Measurements from ENCODE around the gene HPSE2. TPM values are rescaled to one million over a fixed set of nuclear protein-coding genes. Genes with fewer than 3 reads are reported as not detected.

HPSE2 gene
- total RNA-seq, 1 experiment from 2014 or later: not detected

DNA sequence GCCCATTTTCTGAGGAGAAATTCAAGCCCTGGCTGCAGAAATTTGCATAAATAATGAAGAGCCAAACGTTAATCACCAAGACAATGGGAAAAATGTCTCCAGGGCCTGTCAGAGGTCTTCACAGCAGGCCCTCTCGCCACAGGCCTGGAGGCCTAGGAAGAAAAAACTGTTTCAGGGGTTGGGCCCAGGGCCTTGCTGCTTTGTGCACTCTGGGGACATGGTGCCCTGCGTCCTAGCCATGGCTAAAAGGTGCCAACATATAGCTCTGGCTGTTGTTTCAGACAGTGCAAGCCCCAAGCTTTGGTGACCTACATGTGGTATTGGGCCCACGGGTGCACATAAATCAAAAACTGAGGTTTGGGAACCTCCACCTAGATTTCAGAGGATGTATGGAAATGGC, 796.9 kb downstream of the HPSE2 start:
- H3K36me3 ChIP-seq (ENCODE audit: control insufficient read depth, insufficient read depth, low read length): peaks cover 25% of the 10 kb centered on the region
- no peak for DNase-seq (ENCODE audit: low read depth, low spot score)
- H3K4me1 ChIP-seq (ENCODE audit: control insufficient read depth, insufficient read depth, low read length): no peaks in the 10 kb centered on the region
- H3K9me3 ChIP-seq (ENCODE audit: control insufficient read depth, insufficient read depth, low read depth, low read length): no peaks in the 10 kb centered on the region
- H3K27ac ChIP-seq (ENCODE audit: low read length): no peak overlapping the region
- H3K27me3 ChIP-seq (ENCODE audit: control insufficient read depth, insufficient read depth, low read length): no peaks in the 10 kb centered on the region
- ChIA-PET CTCF (no interaction called here), POLR2A (no interaction called here)
- TF ChIP-seq SIN3A (IDR thresholded peaks at IDR 0.05; ENCODE audit: borderline replicate concordance, insufficient read depth, low read depth, low read length) (no peak), TCF7L2 (IDR thresholded peaks at IDR 0.05; ENCODE audit: low read depth, low read length) (no peak), POLR2AphosphoS5 (IDR thresholded peaks at IDR 0.05; ENCODE audit: low read depth, low read length) (no peak)
- TF ChIP-seq, protein P1, sequence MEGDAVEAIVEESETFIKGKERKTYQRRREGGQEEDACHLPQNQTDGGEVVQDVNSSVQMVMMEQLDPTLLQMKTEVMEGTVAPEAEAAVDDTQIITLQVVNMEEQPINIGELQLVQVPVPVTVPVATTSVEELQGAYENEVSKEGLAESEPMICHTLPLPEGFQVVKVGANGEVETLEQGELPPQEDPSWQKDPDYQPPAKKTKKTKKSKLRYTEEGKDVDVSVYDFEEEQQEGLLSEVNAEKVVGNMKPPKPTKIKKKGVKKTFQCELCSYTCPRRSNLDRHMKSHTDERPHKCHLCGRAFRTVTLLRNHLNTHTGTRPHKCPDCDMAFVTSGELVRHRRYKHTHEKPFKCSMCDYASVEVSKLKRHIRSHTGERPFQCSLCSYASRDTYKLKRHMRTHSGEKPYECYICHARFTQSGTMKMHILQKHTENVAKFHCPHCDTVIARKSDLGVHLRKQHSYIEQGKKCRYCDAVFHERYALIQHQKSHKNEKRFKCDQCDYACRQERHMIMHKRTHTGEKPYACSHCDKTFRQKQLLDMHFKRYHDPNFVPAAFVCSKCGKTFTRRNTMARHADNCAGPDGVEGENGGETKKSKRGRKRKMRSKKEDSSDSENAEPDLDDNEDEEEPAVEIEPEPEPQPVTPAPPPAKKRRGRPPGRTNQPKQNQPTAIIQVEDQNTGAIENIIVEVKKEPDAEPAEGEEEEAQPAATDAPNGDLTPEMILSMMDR (IDR thresholded peaks at IDR 0.05): no peak
- TF ChIP-seq, protein P2, sequence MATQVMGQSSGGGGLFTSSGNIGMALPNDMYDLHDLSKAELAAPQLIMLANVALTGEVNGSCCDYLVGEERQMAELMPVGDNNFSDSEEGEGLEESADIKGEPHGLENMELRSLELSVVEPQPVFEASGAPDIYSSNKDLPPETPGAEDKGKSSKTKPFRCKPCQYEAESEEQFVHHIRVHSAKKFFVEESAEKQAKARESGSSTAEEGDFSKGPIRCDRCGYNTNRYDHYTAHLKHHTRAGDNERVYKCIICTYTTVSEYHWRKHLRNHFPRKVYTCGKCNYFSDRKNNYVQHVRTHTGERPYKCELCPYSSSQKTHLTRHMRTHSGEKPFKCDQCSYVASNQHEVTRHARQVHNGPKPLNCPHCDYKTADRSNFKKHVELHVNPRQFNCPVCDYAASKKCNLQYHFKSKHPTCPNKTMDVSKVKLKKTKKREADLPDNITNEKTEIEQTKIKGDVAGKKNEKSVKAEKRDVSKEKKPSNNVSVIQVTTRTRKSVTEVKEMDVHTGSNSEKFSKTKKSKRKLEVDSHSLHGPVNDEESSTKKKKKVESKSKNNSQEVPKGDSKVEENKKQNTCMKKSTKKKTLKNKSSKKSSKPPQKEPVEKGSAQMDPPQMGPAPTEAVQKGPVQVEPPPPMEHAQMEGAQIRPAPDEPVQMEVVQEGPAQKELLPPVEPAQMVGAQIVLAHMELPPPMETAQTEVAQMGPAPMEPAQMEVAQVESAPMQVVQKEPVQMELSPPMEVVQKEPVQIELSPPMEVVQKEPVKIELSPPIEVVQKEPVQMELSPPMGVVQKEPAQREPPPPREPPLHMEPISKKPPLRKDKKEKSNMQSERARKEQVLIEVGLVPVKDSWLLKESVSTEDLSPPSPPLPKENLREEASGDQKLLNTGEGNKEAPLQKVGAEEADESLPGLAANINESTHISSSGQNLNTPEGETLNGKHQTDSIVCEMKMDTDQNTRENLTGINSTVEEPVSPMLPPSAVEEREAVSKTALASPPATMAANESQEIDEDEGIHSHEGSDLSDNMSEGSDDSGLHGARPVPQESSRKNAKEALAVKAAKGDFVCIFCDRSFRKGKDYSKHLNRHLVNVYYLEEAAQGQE (IDR thresholded peaks at IDR 0.05; ENCODE audit: insufficient read depth in 1 of 2, low read depth in 2 of 2, low read length in 1 of 2): no peak
- intact Hi-C loops (cut with micrococcal nuclease; ENCODE audit: unreplicated experiment) (no loop called here), in situ Hi-C loops (cut with HindIII; ENCODE audit: low pct_unique_long_range_greater_than_20kb, low sequenced_read_pairs) (no loop called here)
- BruUV-seq (replicated peaks): no TSS peak
- ATAC-seq: no peak
- no peak overlapping the region for H3K4me3 ChIP-seq (ENCODE audit: low read depth in 2 of 2, low read length in 2 of 2)

DNA sequence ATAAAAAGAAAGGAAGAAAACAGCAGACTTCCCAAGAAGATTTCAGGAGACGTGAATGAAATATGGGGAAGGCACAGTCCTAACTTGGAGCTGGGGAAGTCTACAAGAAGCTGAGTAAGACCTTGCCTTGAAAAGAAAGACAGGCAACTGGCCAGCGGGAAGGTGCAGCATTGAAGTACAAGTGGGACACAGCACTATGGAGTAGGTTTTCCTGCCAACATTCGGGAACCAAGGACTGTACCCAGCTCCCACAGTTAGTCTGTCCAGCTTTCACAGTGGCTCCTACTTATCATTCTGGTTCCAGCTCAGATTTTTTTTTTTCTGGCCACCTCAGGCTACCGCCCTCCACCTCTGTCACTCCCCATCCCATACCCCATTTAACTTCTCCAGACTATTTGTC, 798.9 kb downstream of the HPSE2 start:
- in situ Hi-C loops (cut with HindIII; ENCODE audit: low pct_unique_long_range_greater_than_20kb, low sequenced_read_pairs): no loop called here
- Histone ChIP-seq H3K27me3 (ENCODE audit: control insufficient read depth, insufficient read depth, low read length) (no peaks in the 10 kb centered on the region), H3K4me1 (ENCODE audit: control insufficient read depth, insufficient read depth, low read length) (no peaks in the 10 kb centered on the region), H3K4me3 (ENCODE audit: low read depth in 2 of 2, low read length in 2 of 2) (no peak overlapping the region), H3K27ac (ENCODE audit: low read length) (no peak overlapping the region), H3K36me3 (ENCODE audit: control insufficient read depth, insufficient read depth, low read length) (peaks cover 27% of the 10 kb centered on the region), H3K9me3 (ENCODE audit: control insufficient read depth, insufficient read depth, low read depth, low read length) (no peaks in the 10 kb centered on the region)
- DNase-seq (ENCODE audit: low read depth, low spot score) (no peak), ATAC-seq (no peak)
- no TSS peak for BruUV-seq (replicated peaks)
- ChIA-PET CTCF (no interaction called here), POLR2A (interaction anchor here (0.8 kb wide), 1 partner anchor 1143 kb away, joined by 5 read pairs; no protein-coding TSS in a partner anchor)
- intact Hi-C loops (cut with micrococcal nuclease; ENCODE audit: unreplicated experiment): no loop called here
- no peak for TF ChIP-seq TCF7L2 (IDR thresholded peaks at IDR 0.05; ENCODE audit: low read depth, low read length)
- TF ChIP-seq, protein P2 (IDR thresholded peaks at IDR 0.05; ENCODE audit: insufficient read depth in 1 of 2, low read depth in 2 of 2, low read length in 1 of 2): no peak
- TF ChIP-seq SIN3A (IDR thresholded peaks at IDR 0.05; ENCODE audit: borderline replicate concordance, insufficient read depth, low read depth, low read length): no peak
- no peak for TF ChIP-seq POLR2AphosphoS5 (IDR thresholded peaks at IDR 0.05; ENCODE audit: low read depth, low read length)
- TF ChIP-seq, protein P1 (IDR thresholded peaks at IDR 0.05): no peak
